ENCODE results near the gene CRACR2A.

CRACR2A gene

GRCh38 chr12:3622021-3622821 lies 130.7 kb downstream of the CRACR2A start:
- H3K36me3 ChIP-seq (ENCODE audit: control insufficient read depth, insufficient read depth, low read length), result peaks cover 2% of the 10 kb centered on the region
- TF ChIP-seq CTCF (IDR thresholded peaks at IDR 0.05; ENCODE audit: insufficient read depth, low read length, poor library complexity, severe bottlenecking), result no peak
- no peak overlapping the region for H3K4me3 ChIP-seq (replicated peaks; ENCODE audit: low read depth, low read length)
- DNase-seq (ENCODE audit: extremely low read depth, insufficient read length), result no peak
- no peaks in the 10 kb centered on the region for H3K27me3 ChIP-seq (replicated peaks; ENCODE audit: control insufficient read depth, insufficient read depth, low read length)

GRCh38 chr12:3620856-3621255 lies 132.1 kb downstream of the CRACR2A start:
- H3K36me3 ChIP-seq (ENCODE audit: control insufficient read depth, insufficient read depth, low read length), result peaks cover 1% of the 10 kb centered on the region; the same call in 1 of the 2 replicates
- no peak overlapping the region for H3K4me3 ChIP-seq (replicated peaks; ENCODE audit: low read depth, low read length)
- no peak for DNase-seq (ENCODE audit: extremely low read depth, insufficient read length)
- no peaks in the 10 kb centered on the region for H3K27me3 ChIP-seq (replicated peaks; ENCODE audit: control insufficient read depth, insufficient read depth, low read length)
- TF ChIP-seq CTCF (IDR thresholded peaks at IDR 0.05; ENCODE audit: insufficient read depth, low read length, poor library complexity, severe bottlenecking), result no peak

GRCh38 chr12:3617565-3617964 lies 135.3 kb downstream of the CRACR2A start:
- no peaks in the 10 kb centered on the region for H3K27me3 ChIP-seq (replicated peaks; ENCODE audit: control insufficient read depth, insufficient read depth, low read length)
- no peak overlapping the region for H3K4me3 ChIP-seq (replicated peaks; ENCODE audit: low read depth, low read length)
- peaks cover 4% of the 10 kb centered on the region for H3K36me3 ChIP-seq (ENCODE audit: control insufficient read depth, insufficient read depth, low read length)
- TF ChIP-seq CTCF (IDR thresholded peaks at IDR 0.05; ENCODE audit: insufficient read depth, low read length, poor library complexity, severe bottlenecking), result no peak
- no peak for DNase-seq (ENCODE audit: extremely low read depth, insufficient read length)

- no peak for TF ChIP-seq CTCF (IDR thresholded peaks at IDR 0.05; ENCODE audit: insufficient read depth, low read length, poor library complexity, severe bottlenecking)
- Histone ChIP-seq H3K27me3 (replicated peaks; ENCODE audit: control insufficient read depth, insufficient read depth, low read length) (no peaks in the 10 kb centered on the region), H3K36me3 (ENCODE audit: control insufficient read depth, insufficient read depth, low read length) (peaks cover 4% of the 10 kb centered on the region), H3K4me3 (replicated peaks; ENCODE audit: low read depth, low read length) (no peak overlapping the region)
- DNase-seq (ENCODE audit: extremely low read depth, insufficient read length), result no peak
Observed at GRCh38 chr12:3615862-3616261, 137.0 kb downstream of the CRACR2A start.

- Histone ChIP-seq H3K36me3 (ENCODE audit: control insufficient read depth, insufficient read depth, low read length) (peaks cover 4% of the 10 kb centered on the region), H3K27me3 (replicated peaks; ENCODE audit: control insufficient read depth, insufficient read depth, low read length) (no peaks in the 10 kb centered on the region), H3K4me3 (replicated peaks; ENCODE audit: low read depth, low read length) (no peak overlapping the region)
- TF ChIP-seq CTCF (IDR thresholded peaks at IDR 0.05; ENCODE audit: insufficient read depth, low read length, poor library complexity, severe bottlenecking), result no peak
- DNase-seq (ENCODE audit: extremely low read depth, insufficient read length), result no peak
Observed at GRCh38 chr12:3614806-3615466, 138.0 kb downstream of the CRACR2A start.

Measured in GM06990 (cell line).